Fibroblast of villous mesenchyme (primary cell): Measurements from ENCODE around the gene FOXN3. TPM values are rescaled to one million over a fixed set of nuclear protein-coding genes. Genes with fewer than 3 reads are reported as not detected.

Experiments used
- DNase-seq: peaks from one replicate; pipeline ENCODE4 v3.0.0-alpha.2; 2010; ENCODE audit warnings: low read depth
- H3K4me3 ChIP-seq: 2 replicates; pipeline ENCODE4 v1.5.1; 2011; ENCODE audit warnings: low read depth, mild to moderate bottlenecking, low read length
- CTCF ChIP-seq: IDR thresholded peaks from 2 replicates; pipeline ENCODE4 v1.5.1; 2012; ENCODE audit warnings: low read depth, mild to moderate bottlenecking, low read length; ENCODE audit not compliant: insufficient read depth
- total RNA-seq: library from RNA; depleted of rRNA; stranded (reverse); fragments of >200 nt; gene quantifications from 2 replicates; pipeline ENCODE4 v1.2.3, GENCODE V29; 2012

FOXN3 gene
- total RNA-seq, 1 donor: 33.2 TPM

GRCh38 chr14:89288114-89288513, 128.9 kb downstream of the FOXN3 start:
- no peak for TF ChIP-seq CTCF
- H3K4me3 ChIP-seq: no peak overlapping the region
- no peak for DNase-seq

- no peak overlapping the region for H3K4me3 ChIP-seq
- no peak for DNase-seq
- TF ChIP-seq CTCF: no peak
Observed at GRCh38 chr14:89284333-89285058, 132.5 kb downstream of the FOXN3 start.

- DNase-seq: no peak
Observed at GRCh38 chr14:89283327-89284060, 133.5 kb downstream of the FOXN3 start.

GRCh38 chr14:89282191-89282590, 134.8 kb downstream of the FOXN3 start:
- no peak for TF ChIP-seq CTCF
- no peak for DNase-seq

More at GRCh38 chr14:89283327-89284060, 133.5 kb downstream of the FOXN3 start:
- no peak for TF ChIP-seq CTCF
- H3K4me3 ChIP-seq: no peak overlapping the region

GRCh38 chr14:89280600-89280999, 136.4 kb downstream of the FOXN3 start:
- no peak for TF ChIP-seq CTCF
- no peak for DNase-seq
- H3K4me3 ChIP-seq: no peak overlapping the region

More at GRCh38 chr14:89282191-89282590, 134.8 kb downstream of the FOXN3 start:
- no peak overlapping the region for H3K4me3 ChIP-seq

- TF ChIP-seq CTCF: no peak
Observed at GRCh38 chr14:89279649-89280232, 137.3 kb downstream of the FOXN3 start.

More at GRCh38 chr14:89279649-89280232, 137.3 kb downstream of the FOXN3 start:
- H3K4me3 ChIP-seq: no peak overlapping the region
- DNase-seq: no peak
